ENCODE data around the gene NOS1AP.
"Not testable (repeated sequence)": the region's sequence is repeated elsewhere in the genome, so short reads cannot be mapped to it uniquely, and the experiment has no call there.

Gene NOS1AP

DNA sequence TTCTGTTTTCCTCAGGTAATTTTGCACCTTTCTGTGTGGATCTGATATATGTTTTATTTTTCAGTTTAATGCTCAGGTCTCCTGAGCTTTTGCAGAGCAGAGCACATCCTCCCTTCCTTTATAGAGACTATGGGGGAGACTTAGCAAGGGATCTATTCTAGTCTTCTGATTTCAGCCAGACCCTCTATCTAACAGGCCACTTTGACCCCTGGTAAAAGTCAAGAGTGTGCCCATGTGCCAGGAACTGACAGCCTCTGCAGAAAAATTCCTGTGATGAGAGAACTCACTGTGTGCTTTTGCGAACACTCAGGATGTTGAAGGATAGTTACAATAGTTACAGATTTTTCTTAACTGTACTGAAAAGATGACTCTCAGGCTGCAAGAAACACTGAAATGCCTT is 123.3 kb downstream of the NOS1AP start:
- no peak for DNase-seq (ENCODE audit: low read depth in 2 of 2)

- no peak for DNase-seq (ENCODE audit: low read depth in 2 of 2)
Observed at GRCh38 chr1:162193221-162193620, 123.7 kb downstream of the NOS1AP start.

- DNase-seq (ENCODE audit: low read depth in 2 of 2): no peak
Observed at GRCh38 chr1:162193815-162194214, 124.3 kb downstream of the NOS1AP start.

DNA sequence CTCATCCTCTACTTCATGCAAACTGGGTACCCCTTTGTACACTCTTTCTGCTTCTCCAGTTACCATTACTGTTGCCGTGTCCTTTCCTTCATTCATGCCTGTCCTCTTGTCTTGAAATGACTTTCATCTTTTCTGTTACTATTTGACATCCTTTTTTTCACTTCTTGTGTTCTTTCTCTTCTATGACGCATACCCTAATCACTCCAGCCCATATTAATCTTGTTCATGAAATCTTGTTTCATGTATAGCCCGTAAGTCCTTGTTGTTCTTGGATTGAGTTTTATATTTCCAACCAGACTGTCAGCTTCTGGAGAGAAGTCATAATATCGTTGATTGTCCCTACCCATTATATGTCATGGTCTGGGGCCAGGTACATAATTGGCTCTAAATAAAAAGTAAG is 126.1 kb downstream of the NOS1AP start:
- no peak for DNase-seq (ENCODE audit: low read depth in 2 of 2)

DNA sequence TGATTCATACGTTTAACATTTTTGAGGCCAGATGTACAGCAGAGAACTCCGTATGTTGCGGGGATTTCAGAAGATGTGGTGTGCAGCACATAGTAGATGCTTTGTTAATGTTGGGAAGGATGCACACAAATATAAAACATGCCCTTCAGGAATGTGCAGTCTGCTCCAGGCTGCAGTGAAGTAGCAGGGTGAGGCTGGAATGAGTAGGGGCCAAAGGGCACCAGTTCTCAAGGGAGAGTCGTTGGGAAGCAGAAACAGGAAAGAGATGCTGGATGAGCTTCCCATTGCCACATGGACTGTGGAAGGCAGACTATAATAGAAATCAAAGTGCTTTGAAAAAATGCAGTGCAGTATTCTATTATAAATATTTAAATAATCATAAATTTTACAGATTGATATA is 126.9 kb downstream of the NOS1AP start:
- DNase-seq (ENCODE audit: low read depth in 2 of 2): no peak

DNA sequence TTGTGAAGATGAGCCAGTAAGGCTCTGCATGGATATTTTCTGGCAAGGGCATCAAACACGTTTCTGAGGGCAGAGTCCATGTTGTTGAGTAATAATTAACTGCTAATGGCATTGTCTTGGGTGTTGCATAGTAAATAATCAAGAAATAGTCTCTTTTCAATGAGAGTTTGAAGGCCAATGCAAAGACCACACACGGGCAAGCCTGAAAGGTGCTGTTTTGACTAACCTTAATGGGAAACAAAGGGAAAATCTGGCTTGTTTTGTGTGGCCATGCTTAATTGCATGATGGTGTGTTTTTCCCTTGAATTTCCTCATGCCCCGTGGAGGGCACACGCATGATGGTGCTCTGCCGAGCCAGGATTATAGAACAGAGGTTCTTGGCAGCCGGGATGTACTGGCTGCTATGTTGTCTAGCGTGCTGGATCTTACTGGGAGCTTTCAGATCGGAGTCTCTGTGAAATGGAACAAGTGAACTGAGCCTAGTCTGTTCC is 127.6 kb downstream of the NOS1AP start:
- no peak for DNase-seq (ENCODE audit: low read depth in 2 of 2)

- DNase-seq (ENCODE audit: low read depth in 2 of 2): no peak
Observed at GRCh38 chr1:162197615-162198421, 128.3 kb downstream of the NOS1AP start.

DNA sequence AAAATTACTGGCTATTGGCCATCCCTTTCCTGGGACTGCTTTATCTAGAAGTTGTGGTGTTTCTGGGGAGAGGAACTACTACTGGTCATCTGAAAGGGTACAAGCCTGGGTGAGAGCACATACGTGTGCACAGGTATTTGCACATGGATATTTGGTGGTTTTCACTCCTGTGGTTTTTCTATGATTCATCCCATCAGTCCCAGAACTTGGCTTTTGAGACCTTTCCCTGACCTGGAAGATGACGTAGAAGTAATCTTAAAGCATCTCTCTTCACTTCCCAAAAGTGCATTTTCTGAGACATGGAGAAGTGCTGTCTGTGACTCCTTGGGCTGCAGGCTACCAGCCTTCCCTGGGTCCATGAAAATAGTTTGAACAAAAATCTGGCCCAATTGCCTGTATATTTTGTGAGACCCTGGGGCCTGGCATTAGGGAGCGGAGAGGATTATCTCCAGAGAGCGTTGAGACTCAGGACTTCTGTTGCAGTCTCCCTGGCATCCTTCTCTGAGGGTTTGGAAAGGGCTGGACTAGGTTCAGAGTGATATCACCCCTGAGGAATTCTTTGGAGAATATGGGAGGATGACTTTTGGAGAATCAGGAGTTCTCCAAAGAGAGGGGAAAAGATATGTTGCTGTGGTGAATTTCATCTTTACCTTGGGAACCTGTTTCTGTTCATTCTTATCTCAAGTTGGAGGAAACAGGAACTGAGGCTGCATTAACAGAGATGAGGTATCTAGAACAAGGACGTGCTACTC is 130.8 kb downstream of the NOS1AP start:
- DNase-seq (ENCODE audit: low read depth in 2 of 2): no peak

DNA sequence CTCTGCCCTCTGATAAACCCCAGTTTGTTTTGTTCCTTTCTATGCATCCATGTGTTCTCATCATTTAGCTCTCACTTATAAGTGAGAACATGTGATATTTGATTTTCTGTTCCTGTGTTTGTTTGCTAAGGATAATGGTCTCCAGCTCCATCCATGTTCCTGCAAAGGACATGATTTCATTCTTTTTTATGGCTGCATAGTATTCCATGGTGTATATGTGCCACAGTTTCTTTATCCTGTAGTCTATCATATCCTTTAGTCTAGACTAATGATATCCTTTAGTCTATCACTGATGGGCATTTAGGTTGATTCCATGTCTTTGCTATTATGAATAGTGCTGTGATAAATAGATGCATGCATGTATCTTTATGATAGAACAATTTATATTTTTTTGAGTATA is 131.6 kb downstream of the NOS1AP start:
- DNase-seq (ENCODE audit: low read depth in 2 of 2): not testable (repeated sequence)

DNA sequence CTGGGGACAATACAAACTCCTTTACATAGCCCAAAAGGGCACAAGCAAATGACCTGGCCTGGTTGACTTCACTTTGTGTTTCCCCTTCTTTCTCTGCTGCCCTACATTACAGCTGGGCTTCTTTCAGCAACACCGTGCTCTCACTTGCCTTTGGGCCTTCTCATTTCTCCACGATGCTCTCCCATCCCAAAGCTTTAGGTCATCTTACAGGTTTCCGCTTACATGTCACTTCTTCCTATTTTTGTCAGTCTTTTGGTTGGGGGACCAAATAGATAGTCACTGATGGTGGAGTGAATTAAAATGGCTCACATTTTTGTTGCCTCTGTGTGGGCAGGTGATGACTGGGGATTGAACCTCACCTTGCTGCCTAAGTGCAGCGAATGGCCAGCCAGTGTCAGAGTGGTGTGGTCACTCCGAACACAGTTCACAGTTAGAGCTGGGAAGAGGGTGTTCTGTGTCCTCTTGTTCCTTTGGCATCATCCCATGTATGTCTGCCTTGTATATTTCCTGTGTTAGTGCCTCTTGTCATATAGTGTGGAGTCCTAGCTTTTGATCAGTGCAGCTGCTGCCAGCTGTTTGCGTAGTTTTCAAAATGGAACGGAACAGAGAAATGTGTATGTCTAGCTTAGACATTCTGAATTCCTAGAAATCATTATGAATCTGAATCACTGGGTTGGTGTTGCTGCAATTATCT is 134.8 kb downstream of the NOS1AP start:
- no peak for DNase-seq (ENCODE audit: low read depth in 2 of 2)

GRCh38 chr1:162204823-162205155 is 135.3 kb downstream of the NOS1AP start:
- DNase-seq (ENCODE audit: low read depth in 2 of 2): no peak

GRCh38 chr1:162206300-162206699 is 136.8 kb downstream of the NOS1AP start:
- no peak for DNase-seq (ENCODE audit: low read depth in 2 of 2)

- no peak for DNase-seq (ENCODE audit: low read depth in 2 of 2)
Observed at GRCh38 chr1:162206749-162207635, 137.5 kb downstream of the NOS1AP start.

DNA sequence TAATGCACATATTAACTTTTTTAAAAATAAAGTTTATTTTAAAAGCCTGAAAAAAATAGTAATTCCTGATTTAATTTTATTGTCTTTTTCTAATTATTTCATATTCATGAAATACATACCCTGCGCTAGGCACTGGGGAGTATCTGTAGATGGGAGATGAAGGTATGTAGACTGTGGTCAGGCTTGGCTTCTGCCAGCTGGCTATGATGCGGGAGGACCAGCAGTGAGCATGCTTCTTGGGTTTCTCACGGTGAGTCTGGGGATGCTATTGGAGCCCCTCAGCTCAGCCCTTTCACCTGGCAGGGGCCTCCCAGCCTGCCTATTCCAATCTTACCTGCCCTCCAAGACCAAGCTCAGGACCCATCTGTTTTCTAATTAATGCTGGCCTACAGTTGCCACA is 138.4 kb downstream of the NOS1AP start:
- DNase-seq (ENCODE audit: low read depth in 2 of 2): no peak

- DNase-seq (ENCODE audit: low read depth in 2 of 2): no peak
Observed at GRCh38 chr1:162210196-162210595, 140.7 kb downstream of the NOS1AP start.

- DNase-seq (ENCODE audit: low read depth in 2 of 2): no peak
Observed at GRCh38 chr1:162212713-162213112, 143.2 kb downstream of the NOS1AP start.

- no peak for DNase-seq (ENCODE audit: low read depth in 2 of 2)
Observed at GRCh38 chr1:162213281-162213912, 143.9 kb downstream of the NOS1AP start.

GRCh38 chr1:162214202-162214601 is 144.7 kb downstream of the NOS1AP start:
- DNase-seq (ENCODE audit: low read depth in 2 of 2): no peak

GRCh38 chr1:162215902-162216301 is 146.4 kb downstream of the NOS1AP start:
- DNase-seq (ENCODE audit: low read depth in 2 of 2): no peak

GRCh38 chr1:162216604-162217003 is 147.1 kb downstream of the NOS1AP start:
- DNase-seq (ENCODE audit: low read depth in 2 of 2): no peak

DNA sequence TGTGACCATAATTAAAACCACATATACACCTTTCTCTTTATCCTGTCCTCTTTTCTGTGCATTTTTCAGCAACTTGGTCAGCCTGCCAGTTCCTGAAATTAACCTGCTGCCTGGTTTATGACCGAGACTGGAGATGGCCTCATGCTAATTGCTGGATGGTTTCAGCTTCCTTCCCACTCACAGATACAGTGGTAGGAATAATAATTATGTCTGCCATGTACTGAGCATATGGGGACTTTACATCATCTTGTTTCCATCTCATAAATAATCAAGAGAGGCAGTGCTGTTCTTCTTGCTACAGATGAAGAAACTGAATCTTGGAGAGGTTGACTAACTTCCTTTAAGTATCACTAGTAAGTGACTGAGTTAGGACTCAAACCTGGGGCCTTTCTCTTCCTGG is 148.2 kb downstream of the NOS1AP start:
- no peak for DNase-seq (ENCODE audit: low read depth in 2 of 2)

Measured in stimulated activated CD4-positive, alpha-beta T cell treated with anti-CD3 and anti-CD28 coated beads, Interleukin-15, amount 100 ng/mL, for 48 hours (primary cell).